Measurements from ENCODE around the gene DIAPH1.

DIAPH1 gene

GRCh38 chr5:141586246-141586645 is 32.6 kb downstream of the DIAPH1 start:
- Histone ChIP-seq H3K4me3 (no peak overlapping the region), H3K27ac (no peak overlapping the region)

- Histone ChIP-seq H3K4me3 (no peak overlapping the region), H3K27ac (no peak overlapping the region)
Measured at GRCh38 chr5:141585594-141585993, 33.2 kb downstream of the DIAPH1 start.

GRCh38 chr5:141574122-141574510 is 44.7 kb downstream of the DIAPH1 start:
- no peak overlapping the region for H3K27ac ChIP-seq

GRCh38 chr5:141573489-141574121 is 45.2 kb downstream of the DIAPH1 start:
- H3K4me3 ChIP-seq = no peak overlapping the region

More at GRCh38 chr5:141574122-141574510, 44.7 kb downstream of the DIAPH1 start:
- no peak overlapping the region for H3K4me3 ChIP-seq

GRCh38 chr5:141570655-141571054 is 48.1 kb downstream of the DIAPH1 start:
- H3K4me3 ChIP-seq = no peak overlapping the region
- H3K27ac ChIP-seq = no peak overlapping the region

More at GRCh38 chr5:141573489-141574121, 45.2 kb downstream of the DIAPH1 start:
- H3K27ac ChIP-seq = no peak overlapping the region

GRCh38 chr5:141567513-141568117 is 51.2 kb downstream of the DIAPH1 start:
- H3K27ac ChIP-seq = no peak overlapping the region
- no peak overlapping the region for H3K4me3 ChIP-seq

- H3K27ac ChIP-seq = peak overlapping the region in 3 of 21 experiments; percentile 50 to 66 (median 62)
- H3K4me3 ChIP-seq = no peak overlapping the region
Measured at GRCh38 chr5:141565826-141566570, 52.8 kb downstream of the DIAPH1 start.

- Histone ChIP-seq H3K4me3 (no peak overlapping the region), H3K27ac (peak overlapping the region in 18 of 21 experiments; percentile 2 to 77 (median 52))
Measured at GRCh38 chr5:141564216-141564692, 54.5 kb downstream of the DIAPH1 start.

- no peak overlapping the region for H3K4me3 ChIP-seq
- H3K27ac ChIP-seq = peak overlapping the region in 20 of 21 experiments; percentile 55 to 95 (median 86)
Measured at GRCh38 chr5:141560725-141561483, 57.9 kb downstream of the DIAPH1 start.

GRCh38 chr5:141560151-141560550 is 58.6 kb downstream of the DIAPH1 start:
- Histone ChIP-seq H3K27ac (peak overlapping the region in 20 of 21 experiments; percentile 66 to 95 (median 86)), H3K4me3 (no peak overlapping the region)

GRCh38 chr5:141559461-141559860 is 59.3 kb downstream of the DIAPH1 start:
- peak overlapping the region; percentile 18 to 95 (median 86) for H3K27ac ChIP-seq
- H3K4me3 ChIP-seq = no peak overlapping the region

- H3K4me3 ChIP-seq = no peak overlapping the region
- H3K27ac ChIP-seq = peak overlapping the region; percentile 26 to 95 (median 86)
Measured at GRCh38 chr5:141558150-141558549, 60.6 kb downstream of the DIAPH1 start.

- peak overlapping the region in 1 of 7 experiments; percentile 13 for H3K4me3 ChIP-seq
- peak overlapping the region; percentile 26 to 95 (median 86) for H3K27ac ChIP-seq
Measured at GRCh38 chr5:141557681-141558136, 61.1 kb downstream of the DIAPH1 start.

GRCh38 chr5:141547921-141548320 is 70.9 kb downstream of the DIAPH1 start:
- Histone ChIP-seq H3K27ac (no peak overlapping the region), H3K4me3 (no peak overlapping the region)

GRCh38 chr5:141547488-141547887 is 71.3 kb downstream of the DIAPH1 start:
- no peak overlapping the region for H3K4me3 ChIP-seq
- no peak overlapping the region for H3K27ac ChIP-seq

- no peak overlapping the region for H3K27ac ChIP-seq
Measured at GRCh38 chr5:141543053-141543452, 75.7 kb downstream of the DIAPH1 start.

GRCh38 chr5:141534492-141535213 is 84.1 kb downstream of the DIAPH1 start:
- Histone ChIP-seq H3K27ac (no peak overlapping the region), H3K4me3 (no peak overlapping the region)

More at GRCh38 chr5:141543053-141543452, 75.7 kb downstream of the DIAPH1 start:
- no peak overlapping the region for H3K4me3 ChIP-seq

GRCh38 chr5:141533897-141534296 is 84.9 kb downstream of the DIAPH1 start:
- H3K4me3 ChIP-seq = no peak overlapping the region
- no peak overlapping the region for H3K27ac ChIP-seq

GRCh38 chr5:141532726-141533125 is 86.1 kb downstream of the DIAPH1 start:
- Histone ChIP-seq H3K27ac (no peak overlapping the region), H3K4me3 (no peak overlapping the region)

Measured in skin epidermis (tissue), 12 donors.